Measurements from ENCODE around the gene LMBR1.

Gene LMBR1

GRCh38 chr7:156659203-156659602 lies 233.8 kb downstream of the LMBR1 start:
- Histone ChIP-seq H3K27ac (ENCODE audit: low read depth, low read length) (no peak overlapping the region), H3K4me1 (ENCODE audit: control insufficient read depth, low read length) (no peaks in the 10 kb centered on the region), H3K9me3 (ENCODE audit: control insufficient read depth, insufficient read depth, low read length) (no peaks in the 10 kb centered on the region), H3K9me2 (replicated peaks; ENCODE audit: control insufficient read depth, low read length) (no peaks in the 10 kb centered on the region), H3K4me3 (ENCODE audit: low read length) (no peak overlapping the region), H3K36me3 (ENCODE audit: control insufficient read depth, low read length) (no peaks in the 10 kb centered on the region), H3K4me2 (ENCODE audit: low read length) (no peak overlapping the region), H3K27me3 (ENCODE audit: control insufficient read depth, low read length) (no peaks in the 10 kb centered on the region), H4K20me1 (ENCODE audit: control insufficient read depth, insufficient read depth, low read depth, low read length) (no peaks in the 10 kb centered on the region), H3K79me2 (ENCODE audit: control insufficient read depth, low read length) (no peaks in the 10 kb centered on the region), H3F3A (ENCODE audit: control insufficient read depth, insufficient read depth) (no peaks in the 10 kb centered on the region)
- TF ChIP-seq CTCF (IDR thresholded peaks at IDR 0.05; ENCODE audit: low read depth, low read length, poor library complexity, severe bottlenecking) (no peak), EZH2phosphoT487 (IDR thresholded peaks at IDR 0.05; ENCODE audit: borderline replicate concordance, low read length) (no peak)

GRCh38 chr7:156657681-156658080 lies 235.3 kb downstream of the LMBR1 start:
- Histone ChIP-seq H3K36me3 (ENCODE audit: control insufficient read depth, low read length) (no peaks in the 10 kb centered on the region), H3K9me3 (ENCODE audit: control insufficient read depth, insufficient read depth, low read length) (no peaks in the 10 kb centered on the region), H3K4me3 (ENCODE audit: low read length) (no peak overlapping the region), H3K4me2 (ENCODE audit: low read length) (no peak overlapping the region), H3F3A (ENCODE audit: control insufficient read depth, insufficient read depth) (no peaks in the 10 kb centered on the region), H3K27ac (ENCODE audit: low read depth, low read length) (no peak overlapping the region), H4K20me1 (ENCODE audit: control insufficient read depth, insufficient read depth, low read depth, low read length) (no peaks in the 10 kb centered on the region), H3K4me1 (ENCODE audit: control insufficient read depth, low read length) (no peaks in the 10 kb centered on the region), H3K79me2 (ENCODE audit: control insufficient read depth, low read length) (no peaks in the 10 kb centered on the region), H3K27me3 (ENCODE audit: control insufficient read depth, low read length) (no peaks in the 10 kb centered on the region), H3K9me2 (replicated peaks; ENCODE audit: control insufficient read depth, low read length) (no peaks in the 10 kb centered on the region)
- TF ChIP-seq CTCF (IDR thresholded peaks at IDR 0.05; ENCODE audit: low read depth, low read length, poor library complexity, severe bottlenecking): no peak
- TF ChIP-seq EZH2phosphoT487 (IDR thresholded peaks at IDR 0.05; ENCODE audit: borderline replicate concordance, low read length): no peak

GRCh38 chr7:156656598-156656997 lies 236.4 kb downstream of the LMBR1 start:
- Histone ChIP-seq H3K79me2 (ENCODE audit: control insufficient read depth, low read length) (no peaks in the 10 kb centered on the region), H3K9me3 (ENCODE audit: control insufficient read depth, insufficient read depth, low read length) (no peaks in the 10 kb centered on the region), H3K9me2 (replicated peaks; ENCODE audit: control insufficient read depth, low read length) (no peaks in the 10 kb centered on the region), H3K36me3 (ENCODE audit: control insufficient read depth, low read length) (no peaks in the 10 kb centered on the region), H4K20me1 (ENCODE audit: control insufficient read depth, insufficient read depth, low read depth, low read length) (no peaks in the 10 kb centered on the region), H3K27ac (ENCODE audit: low read depth, low read length) (no peak overlapping the region), H3K4me3 (ENCODE audit: low read length) (no peak overlapping the region), H3K27me3 (ENCODE audit: control insufficient read depth, low read length) (no peaks in the 10 kb centered on the region), H3F3A (ENCODE audit: control insufficient read depth, insufficient read depth) (no peaks in the 10 kb centered on the region), H3K4me1 (ENCODE audit: control insufficient read depth, low read length) (no peaks in the 10 kb centered on the region), H3K4me2 (ENCODE audit: low read length) (no peak overlapping the region)
- TF ChIP-seq EZH2phosphoT487 (IDR thresholded peaks at IDR 0.05; ENCODE audit: borderline replicate concordance, low read length): no peak
- TF ChIP-seq CTCF (IDR thresholded peaks at IDR 0.05; ENCODE audit: low read depth, low read length, poor library complexity, severe bottlenecking): no peak

GRCh38 chr7:156655983-156656382 lies 237.0 kb downstream of the LMBR1 start:
- TF ChIP-seq CTCF (IDR thresholded peaks at IDR 0.05; ENCODE audit: low read depth, low read length, poor library complexity, severe bottlenecking) (no peak), EZH2phosphoT487 (IDR thresholded peaks at IDR 0.05; ENCODE audit: borderline replicate concordance, low read length) (no peak)

More at GRCh38 chr7:156655983-156656382, 237.0 kb downstream of the LMBR1 start:
- no peaks in the 10 kb centered on the region for H3K9me2 ChIP-seq (replicated peaks; ENCODE audit: control insufficient read depth, low read length)
- H3K4me3 ChIP-seq (ENCODE audit: low read length): no peak overlapping the region
- H3K4me1 ChIP-seq (ENCODE audit: control insufficient read depth, low read length): no peaks in the 10 kb centered on the region
- H3K27ac ChIP-seq (ENCODE audit: low read depth, low read length): no peak overlapping the region
- H3K36me3 ChIP-seq (ENCODE audit: control insufficient read depth, low read length): no peaks in the 10 kb centered on the region
- no peaks in the 10 kb centered on the region for H3K9me3 ChIP-seq (ENCODE audit: control insufficient read depth, insufficient read depth, low read length)
- no peaks in the 10 kb centered on the region for H4K20me1 ChIP-seq (ENCODE audit: control insufficient read depth, insufficient read depth, low read depth, low read length)
- no peaks in the 10 kb centered on the region for H3K27me3 ChIP-seq (ENCODE audit: control insufficient read depth, low read length)
- no peaks in the 10 kb centered on the region for H3K79me2 ChIP-seq (ENCODE audit: control insufficient read depth, low read length)
- no peaks in the 10 kb centered on the region for H3F3A ChIP-seq (ENCODE audit: control insufficient read depth, insufficient read depth)
- no peak overlapping the region for H3K4me2 ChIP-seq (ENCODE audit: low read length)

Measured in DOHH2 (cell line).